Measurements from ENCODE around the gene ODF2L. TPM values are rescaled to one million over a fixed set of nuclear protein-coding genes. Genes with fewer than 3 reads are reported as not detected.

The ODF2L gene
- total RNA-seq, 2 experiments from 2014 or later: 46.3 to 49.2 TPM

- H3K27me3 Mint-ChIP-seq: no peaks in the 10 kb centered on the region
- no peaks in the 10 kb centered on the region for H3K36me3 Mint-ChIP-seq (ENCODE audit: low read depth)
- DNase-seq: peak; percentile 69
- H3K9me3 Mint-ChIP-seq: no peaks in the 10 kb centered on the region
- CTCF ChIA-PET: interaction anchor here (0.9 to 1.0 kb wide), 2 partner anchors 9 to 17 kb away, joined by 3 read pairs; no protein-coding TSS in a partner anchor
- H3K4me1 Mint-ChIP-seq: peaks cover 2% of the 10 kb centered on the region
- POLR2A ChIA-PET: no interaction called here
- peak overlapping the region; percentile 61 for H3K27ac Mint-ChIP-seq
- H3K4me3 Mint-ChIP-seq: no peak overlapping the region
Measured at GRCh38 chr1:86419277-86419903, 23.3 kb upstream of the ODF2L start.

GRCh38 chr1:86416343-86416742, 20.2 kb upstream of the ODF2L start:
- ChIA-PET CTCF (interaction anchor here (0.5 to 1.3 kb wide), 2 partner anchors 12 to 442 kb away, joined by 4 read pairs; no protein-coding TSS in a partner anchor), POLR2A (no interaction called here)
- H3K9me3 Mint-ChIP-seq: no peaks in the 10 kb centered on the region
- no peaks in the 10 kb centered on the region for H3K27me3 Mint-ChIP-seq
- H3K36me3 Mint-ChIP-seq (ENCODE audit: low read depth): no peaks in the 10 kb centered on the region
- H3K4me1 Mint-ChIP-seq: peaks cover 2% of the 10 kb centered on the region
- no peak overlapping the region for H3K27ac Mint-ChIP-seq
- no peak for DNase-seq
- no peak overlapping the region for H3K4me3 Mint-ChIP-seq

DNA sequence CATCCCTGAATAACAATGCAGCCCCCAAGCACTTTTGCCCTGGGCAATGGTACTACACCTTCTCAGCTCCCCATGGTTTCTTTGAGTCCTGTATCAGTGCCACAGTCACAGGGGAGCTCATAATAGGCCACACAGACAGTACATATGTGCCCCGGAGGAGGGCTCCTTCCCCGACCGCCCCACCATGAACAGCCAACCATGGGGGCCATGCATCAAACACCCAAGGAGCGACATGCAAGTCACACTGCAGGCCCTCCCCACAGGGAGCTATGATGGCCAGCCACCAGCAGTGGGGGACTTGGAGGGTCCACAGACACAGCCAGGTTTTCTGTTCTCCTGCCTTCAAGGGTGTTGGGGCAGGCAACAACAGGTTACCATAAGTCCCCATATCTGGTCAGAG, 14.8 kb upstream of the ODF2L start:
- H3K9me3 Mint-ChIP-seq: no peaks in the 10 kb centered on the region
- H3K36me3 Mint-ChIP-seq (ENCODE audit: low read depth): no peaks in the 10 kb centered on the region
- no peaks in the 10 kb centered on the region for H3K27me3 Mint-ChIP-seq
- POLR2A ChIA-PET: no interaction called here
- DNase-seq: no peak
- H3K27ac Mint-ChIP-seq: no peak overlapping the region
- no peaks in the 10 kb centered on the region for H3K4me1 Mint-ChIP-seq
- no peak overlapping the region for H3K4me3 Mint-ChIP-seq
- CTCF ChIA-PET: interaction anchor here (1.2 kb wide), 1 partner anchor 9 kb away, joined by 5 read pairs; no protein-coding TSS in a partner anchor

DNA sequence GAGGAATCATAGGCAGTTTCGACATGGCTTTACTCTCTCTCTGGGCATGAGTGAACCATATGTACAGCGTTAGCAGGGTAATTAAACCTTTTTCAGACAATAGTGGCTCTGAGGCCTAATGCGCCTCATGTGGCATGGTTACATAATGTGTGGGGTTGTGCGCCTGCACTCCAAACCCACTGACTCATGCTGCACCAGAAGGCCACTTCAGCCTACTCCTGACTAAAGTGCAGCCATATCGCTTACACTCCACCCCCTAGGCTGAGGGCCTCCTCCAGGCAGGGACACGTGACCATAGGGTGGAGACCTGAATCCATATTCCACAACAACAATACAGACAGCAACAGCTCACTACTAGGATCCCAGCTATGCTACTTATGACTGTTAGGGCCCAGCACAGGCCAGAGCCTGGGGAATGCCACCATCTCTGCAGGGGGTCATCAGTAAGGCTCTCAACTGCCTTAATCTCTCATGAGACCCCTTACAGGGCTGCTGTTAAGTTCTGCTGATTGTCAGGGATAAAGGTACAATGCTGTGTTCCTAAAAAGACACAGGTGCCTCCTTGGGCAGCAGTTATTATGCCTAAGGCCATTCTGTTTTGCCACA, 13.4 kb upstream of the ODF2L start:
- H3K4me3 Mint-ChIP-seq: no peak overlapping the region
- no peaks in the 10 kb centered on the region for H3K4me1 Mint-ChIP-seq
- CTCF ChIA-PET: interaction anchor here (0.7 to 1.0 kb wide), 2 partner anchors 12 to 25 kb away, joined by 3 read pairs; no protein-coding TSS in a partner anchor
- no peak for DNase-seq
- H3K9me3 Mint-ChIP-seq: no peaks in the 10 kb centered on the region
- POLR2A ChIA-PET: no interaction called here
- H3K27me3 Mint-ChIP-seq: peaks cover 3% of the 10 kb centered on the region
- no peak overlapping the region for H3K27ac Mint-ChIP-seq
- no peaks in the 10 kb centered on the region for H3K36me3 Mint-ChIP-seq (ENCODE audit: low read depth)

DNA sequence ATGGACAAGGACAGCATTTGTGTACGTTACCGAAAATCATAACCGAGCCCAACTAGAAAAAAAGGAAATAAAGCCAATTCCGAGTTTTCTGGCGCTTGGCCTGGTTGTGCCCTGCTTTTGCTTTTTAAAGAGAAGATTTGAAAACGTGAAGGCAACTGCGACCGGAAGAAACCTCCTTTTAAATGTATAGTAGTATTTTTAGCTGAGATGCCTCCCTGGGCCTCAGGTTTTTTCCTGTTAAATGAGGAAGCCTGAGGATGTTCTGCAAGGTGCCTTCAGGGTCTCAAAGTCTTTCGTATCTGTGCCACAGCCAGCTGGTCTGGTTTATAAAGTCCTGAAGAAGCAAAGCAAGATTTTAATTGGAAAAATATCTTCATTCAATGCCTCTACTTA, 371 bp upstream of the ODF2L start:
- Mint-ChIP-seq H3K36me3 (ENCODE audit: low read depth) (peaks cover 20% of the 10 kb centered on the region), H3K9me3 (no peaks in the 10 kb centered on the region), H3K27ac (peak overlapping the region; percentile 98), H3K4me3 (peak overlapping the region; percentile 97), H3K4me1 (peaks cover 44% of the 10 kb centered on the region), H3K27me3 (no peaks in the 10 kb centered on the region)
- ChIA-PET POLR2A (interaction anchor here (0.7 kb wide), 1 partner anchor 940 kb away, joined by 3 read pairs; no protein-coding TSS in a partner anchor), CTCF (interaction anchor here (0.9 to 1.6 kb wide), 6 partner anchors 9 to 310 kb away, joined by 3 to 7 read pairs (median 4); partner anchors contain the start of gene SH3GLB1)
- no peak for DNase-seq

- Mint-ChIP-seq H3K4me1 (peaks cover 65% of the 10 kb centered on the region), H3K36me3 (ENCODE audit: low read depth) (peaks cover 37% of the 10 kb centered on the region), H3K9me3 (peaks cover 7% of the 10 kb centered on the region), H3K27ac (peak overlapping the region; percentile 28), H3K4me3 (peak overlapping the region; percentile 97), H3K27me3 (no peaks in the 10 kb centered on the region)
- ChIA-PET POLR2A (no interaction called here), CTCF (interaction anchor here (0.9 to 1.5 kb wide), 2 partner anchors 9 to 107 kb away, joined by 4 read pairs; no protein-coding TSS in a partner anchor)
- no peak for DNase-seq
Measured at GRCh38 chr1:86394416-86394815, 1.7 kb downstream of the ODF2L start.

DNA sequence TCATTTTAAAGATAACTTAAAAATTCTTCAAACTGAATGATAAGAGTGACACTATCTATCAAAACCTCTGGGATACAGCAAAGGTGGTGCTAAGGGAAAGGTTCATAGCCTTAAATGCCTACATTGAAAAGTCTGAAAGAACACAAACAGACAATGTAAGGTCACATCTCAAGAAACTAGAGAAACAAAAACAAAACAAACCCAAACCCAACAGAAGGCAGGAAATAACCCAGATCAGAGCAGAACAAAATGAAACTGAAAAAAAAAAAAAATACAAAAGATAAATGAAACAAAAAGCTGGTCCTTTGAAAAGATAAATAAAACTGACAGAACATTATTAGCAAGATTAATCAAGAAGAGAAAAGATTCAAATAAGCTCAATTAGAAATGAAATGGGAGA, 6.8 kb downstream of the ODF2L start:
- no peaks in the 10 kb centered on the region for H3K27me3 Mint-ChIP-seq
- peaks cover 40% of the 10 kb centered on the region for H3K36me3 Mint-ChIP-seq (ENCODE audit: low read depth)
- H3K27ac Mint-ChIP-seq: peak overlapping the region; percentile 90
- peaks cover 7% of the 10 kb centered on the region for H3K9me3 Mint-ChIP-seq
- peak overlapping the region; percentile 65 for H3K4me3 Mint-ChIP-seq
- ChIA-PET POLR2A (no interaction called here), CTCF (interaction anchor here (0.9 kb wide), 1 partner anchor 13 kb away, joined by 3 read pairs; no protein-coding TSS in a partner anchor)
- DNase-seq: no peak
- H3K4me1 Mint-ChIP-seq: peaks cover 51% of the 10 kb centered on the region

- Mint-ChIP-seq H3K27ac (peak overlapping the region; percentile 90), H3K9me3 (peaks cover 7% of the 10 kb centered on the region), H3K4me3 (no peak overlapping the region), H3K36me3 (ENCODE audit: low read depth) (peaks cover 39% of the 10 kb centered on the region), H3K4me1 (peaks cover 50% of the 10 kb centered on the region), H3K27me3 (no peaks in the 10 kb centered on the region)
- DNase-seq: no peak
- POLR2A ChIA-PET: no interaction called here
- CTCF ChIA-PET: no interaction called here
Measured at GRCh38 chr1:86388777-86389176, 7.3 kb downstream of the ODF2L start.

GRCh38 chr1:86387916-86388627, 8.1 kb downstream of the ODF2L start:
- ChIA-PET POLR2A (no interaction called here), CTCF (no interaction called here)
- no peak for DNase-seq
- Mint-ChIP-seq H3K4me1 (peaks cover 49% of the 10 kb centered on the region), H3K27me3 (no peaks in the 10 kb centered on the region), H3K4me3 (no peak overlapping the region), H3K36me3 (ENCODE audit: low read depth) (peaks cover 32% of the 10 kb centered on the region), H3K27ac (no peak overlapping the region), H3K9me3 (peaks cover 7% of the 10 kb centered on the region)

DNA sequence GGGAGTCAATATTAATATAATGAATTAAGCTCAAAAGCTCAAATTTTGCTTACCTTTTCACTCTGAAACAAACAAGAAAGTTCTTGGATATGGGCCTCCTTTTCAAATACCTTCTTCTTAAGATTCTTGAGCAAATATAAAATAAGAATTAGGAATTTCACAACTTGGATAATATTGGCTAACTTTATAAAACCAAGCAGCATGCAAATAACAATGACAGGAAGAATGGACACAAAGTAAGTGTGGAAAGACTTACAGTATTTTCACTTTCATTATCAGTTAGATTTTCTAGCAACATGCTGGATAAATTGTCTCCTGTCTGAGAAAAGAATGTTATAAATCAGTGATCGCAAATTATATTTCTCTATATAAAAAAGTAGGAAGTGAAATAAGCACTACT, 13.2 kb downstream of the ODF2L start:
- H3K27ac Mint-ChIP-seq: peak overlapping the region; percentile 78
- ChIA-PET POLR2A (no interaction called here), CTCF (no interaction called here)
- peaks cover 28% of the 10 kb centered on the region for H3K4me1 Mint-ChIP-seq
- H3K4me3 Mint-ChIP-seq: peak overlapping the region; percentile 66
- no peaks in the 10 kb centered on the region for H3K27me3 Mint-ChIP-seq
- peaks cover 19% of the 10 kb centered on the region for H3K36me3 Mint-ChIP-seq (ENCODE audit: low read depth)
- peaks cover 6% of the 10 kb centered on the region for H3K9me3 Mint-ChIP-seq
- no peak for DNase-seq

DNA sequence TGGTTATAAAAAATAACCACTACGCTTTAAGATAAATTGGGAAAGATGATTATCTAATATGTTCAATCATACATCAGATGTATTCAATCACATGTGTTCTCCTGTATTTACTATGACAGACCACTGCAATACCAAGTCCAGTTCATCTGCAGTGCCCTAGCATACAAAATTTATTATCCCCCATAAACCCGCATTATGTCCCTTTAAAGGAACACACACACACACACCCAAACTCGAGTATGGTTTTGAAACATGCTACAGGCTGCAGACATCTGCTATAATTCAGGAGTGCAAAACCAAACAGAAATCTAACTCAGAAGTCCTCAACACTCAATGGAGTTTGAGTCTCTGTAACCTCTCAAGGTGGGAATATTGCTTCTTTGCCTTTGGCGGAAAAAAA, 14.9 kb downstream of the ODF2L start:
- Mint-ChIP-seq H3K4me1 (peaks cover 28% of the 10 kb centered on the region), H3K9me3 (peaks cover 18% of the 10 kb centered on the region), H3K27me3 (no peaks in the 10 kb centered on the region), H3K4me3 (no peak overlapping the region), H3K27ac (no peak overlapping the region), H3K36me3 (ENCODE audit: low read depth) (peaks cover 33% of the 10 kb centered on the region)
- DNase-seq: no peak
- CTCF ChIA-PET: no interaction called here
- POLR2A ChIA-PET: no interaction called here

DNA sequence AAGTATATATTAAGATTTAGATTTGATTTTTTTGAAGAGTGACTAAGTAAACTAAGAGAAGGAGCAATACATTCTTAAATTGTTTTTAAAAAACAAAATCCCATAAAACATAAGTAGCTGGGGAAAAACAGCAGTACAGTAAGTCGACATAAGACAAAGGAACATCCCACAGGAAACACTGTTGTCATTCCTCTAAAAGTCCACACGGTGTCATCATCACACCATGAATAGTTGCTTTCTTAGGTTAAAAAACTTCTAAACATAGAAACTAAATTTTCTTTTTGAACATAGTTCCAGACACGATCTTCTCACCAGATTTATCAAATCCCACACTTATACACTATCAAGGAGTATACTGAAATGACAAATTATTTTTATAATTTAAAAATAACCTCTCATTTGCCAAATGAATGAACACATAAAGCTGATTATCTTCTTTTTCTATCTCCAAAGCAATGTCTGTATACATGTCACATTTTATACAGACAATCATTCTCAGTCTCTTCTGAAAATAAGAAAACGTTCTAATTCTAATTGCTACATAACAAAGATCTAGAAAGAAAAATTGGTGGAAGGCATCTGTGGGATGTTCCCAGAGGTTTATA, 15.8 kb downstream of the ODF2L start:
- CTCF ChIA-PET: interaction anchor here (0.6 to 1.5 kb wide), 7 partner anchors 23 to 329 kb away, joined by 3 to 8 read pairs (median 4); no protein-coding TSS in a partner anchor
- Mint-ChIP-seq H3K27ac (no peak overlapping the region), H3K36me3 (ENCODE audit: low read depth) (peaks cover 34% of the 10 kb centered on the region), H3K4me3 (no peak overlapping the region), H3K4me1 (peaks cover 28% of the 10 kb centered on the region), H3K9me3 (peaks cover 18% of the 10 kb centered on the region), H3K27me3 (no peaks in the 10 kb centered on the region)
- POLR2A ChIA-PET: no interaction called here
- peak; percentile 36 for DNase-seq

GRCh38 chr1:86378813-86379212, 17.3 kb downstream of the ODF2L start:
- Mint-ChIP-seq H3K36me3 (ENCODE audit: low read depth) (peaks cover 40% of the 10 kb centered on the region), H3K9me3 (peaks cover 18% of the 10 kb centered on the region), H3K4me3 (no peak overlapping the region), H3K27ac (no peak overlapping the region), H3K4me1 (peaks cover 28% of the 10 kb centered on the region), H3K27me3 (no peaks in the 10 kb centered on the region)
- DNase-seq: no peak
- POLR2A ChIA-PET: no interaction called here
- CTCF ChIA-PET: no interaction called here

All from activated CD4-positive, alpha-beta T cell treated with anti-CD3 and anti-CD28 coated beads, Interleukin-2, amount 10 ng/mL, durations not matched to agents 7 days and 5 days (primary cell).